HG03097 (cell line): Measurements from ENCODE around the gene EIF1.
"Not testable (repeated sequence)": the region's sequence is repeated elsewhere in the genome, so short reads cannot be mapped to it uniquely, and the experiment has no call there.

Source experiments
- ATAC-seq: cut with Tn5 transposase; IDR thresholded peaks from one replicate; pipeline ENCODE4 v1.9.1; 2021; ENCODE audit not compliant: unreplicated experiment, low FRiP score

EIF1 gene

DNA sequence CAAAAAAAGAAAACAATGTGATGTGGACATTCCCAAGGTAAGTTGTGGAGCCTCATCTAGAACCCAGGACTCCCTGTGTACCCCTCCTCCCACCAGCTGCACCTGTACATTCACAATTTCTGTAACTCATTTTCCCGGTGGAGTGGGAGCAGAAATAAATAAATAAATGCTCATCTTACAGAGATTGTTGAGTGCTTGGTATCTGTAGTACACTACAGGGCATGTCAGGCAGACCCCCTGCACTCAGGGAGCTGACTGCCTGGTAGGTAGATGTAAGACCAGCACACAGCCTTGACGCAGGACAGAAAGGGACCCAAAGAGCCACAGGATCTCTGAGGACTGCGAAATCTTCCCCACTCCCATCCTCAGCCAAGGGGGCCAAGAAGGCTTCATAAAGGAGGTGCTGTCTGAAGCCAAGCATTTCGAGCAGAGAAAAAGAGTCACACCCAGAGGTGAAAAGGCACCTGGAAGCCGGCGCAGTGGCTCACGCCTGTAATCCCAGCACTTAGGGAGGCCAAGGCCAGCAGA lies 6.5 kb downstream of the EIF1 start:
- ATAC-seq: no peak

DNA sequence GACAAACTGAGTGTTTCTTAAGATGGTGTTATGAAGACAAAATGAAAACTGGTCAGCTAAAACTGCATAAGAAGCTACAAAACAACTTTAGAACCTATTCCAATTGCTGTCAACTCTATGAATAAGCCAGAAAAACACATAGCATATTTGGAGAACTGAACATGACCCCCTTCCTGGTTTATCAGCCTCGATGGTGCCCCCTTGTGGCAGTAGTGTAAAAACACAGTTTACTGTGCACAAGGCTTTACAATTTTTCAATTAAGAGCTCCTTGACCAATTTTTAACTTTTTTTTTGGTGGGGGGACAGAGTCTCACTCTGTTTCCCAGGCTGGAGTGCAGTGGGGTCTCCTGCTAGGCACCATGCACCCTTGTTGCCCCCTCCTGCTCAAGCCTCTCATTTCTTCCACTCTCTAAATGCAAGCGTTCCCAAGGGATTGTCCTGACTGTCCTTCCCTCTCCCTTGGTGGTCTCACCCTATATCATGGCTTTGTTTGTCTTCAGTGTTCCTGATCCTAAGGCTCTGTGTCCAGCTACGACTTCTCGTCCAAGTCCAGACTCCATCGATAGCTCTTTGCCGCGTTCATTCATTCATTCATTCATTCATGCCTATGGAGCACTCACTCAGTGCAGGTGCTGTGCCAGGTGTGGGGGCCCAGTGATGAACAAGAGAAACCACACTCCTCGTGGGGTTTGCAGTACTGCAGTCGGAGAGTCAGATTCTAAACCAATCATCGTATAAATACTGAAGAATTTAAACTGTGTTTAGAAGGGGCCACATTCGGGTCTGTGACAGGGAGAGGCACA lies 7.5 kb downstream of the EIF1 start:
- no peak for ATAC-seq

GRCh38 chr17:41697122-41697962 lies 8.7 kb downstream of the EIF1 start:
- no peak for ATAC-seq

- not testable (repeated sequence) for ATAC-seq
Measured at GRCh38 chr17:41700843-41701242, 12.2 kb downstream of the EIF1 start.

GRCh38 chr17:41702712-41703111 lies 14.0 kb downstream of the EIF1 start:
- ATAC-seq: no peak

DNA sequence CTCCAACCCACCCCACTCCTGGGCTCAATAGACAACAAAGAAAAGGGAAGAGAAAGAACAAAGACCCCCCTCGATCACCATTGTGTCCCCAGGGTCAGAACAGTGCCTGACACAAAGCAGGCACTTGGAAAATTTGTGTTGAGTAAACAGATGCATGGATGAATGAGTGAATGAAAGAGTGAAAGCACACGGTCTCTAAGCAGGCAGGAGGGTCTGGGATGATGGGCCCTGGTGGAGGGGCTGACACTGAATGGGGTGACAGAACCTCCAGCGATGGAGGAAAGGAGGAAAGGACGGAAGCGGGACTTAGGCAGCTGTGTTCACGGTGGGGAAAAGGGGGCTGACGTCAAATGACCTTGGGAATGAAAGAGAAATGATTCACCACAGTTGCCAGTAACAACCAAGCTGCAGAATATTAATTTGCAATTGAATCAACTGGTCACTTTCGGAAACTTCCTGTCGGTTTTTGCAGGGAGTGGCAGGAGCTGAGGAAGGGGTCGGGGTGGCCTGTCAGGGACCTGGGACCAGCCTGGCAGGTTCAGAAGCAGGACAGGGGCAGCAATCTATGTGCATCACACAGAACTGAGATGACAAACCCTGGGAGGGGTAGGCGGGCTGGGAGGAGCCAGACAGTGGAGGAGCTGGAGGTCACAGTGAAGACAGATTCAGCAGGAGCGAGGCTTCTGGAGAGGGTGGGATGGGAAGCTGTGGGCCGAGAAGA lies 16.7 kb downstream of the EIF1 start:
- no peak for ATAC-seq

GRCh38 chr17:41707803-41708669 lies 19.4 kb downstream of the EIF1 start:
- ATAC-seq: no peak

GRCh38 chr17:41710472-41711090 lies 21.9 kb downstream of the EIF1 start:
- ATAC-seq: no peak

- ATAC-seq: no peak
Measured at GRCh38 chr17:41711669-41712400, 23.1 kb downstream of the EIF1 start, which contains the start of gene GAST. TSS of gene GAST (plus strand) at chr17:41712331. CDS start at chr17:41715437, 3,106 bp downstream.

DNA sequence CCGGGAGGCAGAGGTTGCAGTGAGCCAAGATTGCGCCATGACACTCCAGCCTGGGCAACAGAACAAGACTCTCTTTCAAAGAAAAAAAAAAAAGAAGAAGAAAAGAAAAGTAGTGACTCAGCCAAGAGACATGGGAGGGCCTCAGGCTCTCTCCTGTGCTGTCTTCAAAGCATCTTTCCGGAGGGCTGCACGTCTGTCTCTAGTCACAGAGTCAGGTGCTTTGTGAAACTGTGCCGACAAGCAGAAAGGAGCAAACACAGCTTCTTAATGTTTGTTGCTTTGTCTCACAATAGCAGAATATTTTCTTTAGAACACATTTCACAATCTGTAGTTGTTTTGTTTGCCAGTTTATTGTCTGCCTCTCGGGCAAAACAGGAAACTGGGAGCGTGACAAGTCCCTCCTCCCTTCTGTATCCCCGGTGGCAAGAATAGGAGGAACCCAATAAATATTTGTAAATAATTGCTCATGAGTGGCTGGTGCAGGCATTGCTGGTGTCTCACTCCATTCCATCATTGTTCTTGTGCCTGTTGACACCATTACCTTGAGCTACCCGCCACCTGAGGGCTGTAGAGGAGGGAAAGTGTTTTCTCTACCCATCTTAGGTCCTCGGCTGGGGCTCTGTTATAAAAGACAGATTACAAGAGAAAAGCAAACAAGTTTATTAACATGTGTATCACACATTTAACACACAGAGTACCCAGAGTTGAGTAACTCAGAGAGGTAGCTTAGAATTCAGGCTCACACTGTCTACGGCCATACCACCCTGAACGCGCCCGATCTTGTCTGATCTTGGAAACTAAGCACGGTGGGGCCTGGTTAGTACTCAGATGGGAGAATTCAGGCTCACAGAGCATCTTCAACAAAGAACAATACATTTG lies 29.0 kb downstream of the EIF1 start:
- no peak for ATAC-seq

GRCh38 chr17:41718287-41718645 lies 29.6 kb downstream of the EIF1 start:
- ATAC-seq: no peak

DNA sequence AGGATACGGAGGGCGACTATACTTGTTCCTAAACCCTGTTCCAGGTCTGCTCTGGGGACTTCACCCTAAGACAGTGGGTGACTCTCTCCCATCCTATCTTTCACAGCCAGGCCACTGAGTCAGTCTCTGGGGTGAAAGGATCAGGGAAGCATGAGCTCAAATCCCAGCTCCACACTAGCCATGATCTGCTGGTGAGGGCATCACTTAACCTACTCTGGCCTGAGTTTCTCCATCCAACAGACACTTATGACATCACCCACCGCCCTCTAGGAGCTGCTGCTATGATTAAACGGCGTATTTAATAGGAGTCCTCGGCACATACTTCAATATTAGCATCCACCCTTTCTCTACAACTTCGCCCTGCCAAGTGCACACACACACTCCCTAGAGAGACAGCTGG lies 33.5 kb downstream of the EIF1 start:
- ATAC-seq: no peak

- no peak for ATAC-seq
Measured at GRCh38 chr17:41723801-41724475, 35.3 kb downstream of the EIF1 start.

GRCh38 chr17:41724476-41725050 lies 35.9 kb downstream of the EIF1 start:
- no peak for ATAC-seq

GRCh38 chr17:41725134-41725533 lies 36.4 kb downstream of the EIF1 start:
- ATAC-seq: no peak

- no peak for ATAC-seq
Measured at GRCh38 chr17:41728056-41728455, 39.4 kb downstream of the EIF1 start.

DNA sequence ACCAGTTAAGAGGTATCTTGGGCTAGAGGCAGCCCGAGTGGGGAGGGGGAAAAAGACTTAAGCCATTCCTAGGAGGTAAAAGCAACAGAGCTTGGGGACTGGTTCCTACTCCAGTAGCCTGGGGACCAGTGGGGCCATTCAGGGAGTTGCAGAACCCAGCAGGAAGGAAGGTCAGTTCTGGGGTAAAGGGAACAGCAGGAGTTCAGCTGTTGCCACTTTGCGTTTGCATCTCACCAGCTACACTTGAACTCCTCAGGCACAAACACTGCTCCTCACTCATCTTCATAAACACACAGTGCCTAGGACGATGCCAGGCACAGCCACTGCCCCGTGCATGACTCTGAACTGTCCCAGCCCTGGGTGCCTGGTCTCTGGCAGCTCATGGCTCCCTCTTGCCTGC lies 41.8 kb downstream of the EIF1 start:
- ATAC-seq: no peak
